ENCODE measurements around the gene NR6A1.

GRCh38 chr9:124758061-124758460 is 13.1 kb downstream of the NR6A1 start:
- no peak for TF ChIP-seq POLR2A (IDR thresholded peaks at IDR 0.05; ENCODE audit: low read length)
- no peak for TF ChIP-seq GATA1 (IDR thresholded peaks at IDR 0.05; ENCODE audit: low read depth, low read length)
